ENCODE results near the gene MRPL20.
"Not testable (repeated sequence)": the region's sequence is repeated elsewhere in the genome, so short reads cannot be mapped to it uniquely, and the experiment has no call there.

MRPL20 gene

GRCh38 chr1:1388078-1388472, 19.0 kb downstream of the MRPL20 start:
- no peak for TF ChIP-seq CTCF (conservative IDR thresholded peaks at IDR 0.05; ENCODE audit: low read length)
- no peak for DNase-seq (ENCODE audit: low read depth)
- H3K4me3 ChIP-seq (ENCODE audit: low read length), result no peak overlapping the region

- no peak for TF ChIP-seq CTCF (conservative IDR thresholded peaks at IDR 0.05; ENCODE audit: low read length)
- no peak overlapping the region for H3K4me3 ChIP-seq (ENCODE audit: low read length)
- DNase-seq (ENCODE audit: low read depth), result no peak
Measured at GRCh38 chr1:1387098-1388077, 19.7 kb downstream of the MRPL20 start.

GRCh38 chr1:1385931-1386330, 21.2 kb downstream of the MRPL20 start:
- no peak for TF ChIP-seq CTCF (conservative IDR thresholded peaks at IDR 0.05; ENCODE audit: low read length)
- no peak overlapping the region for H3K4me3 ChIP-seq (ENCODE audit: low read length)
- DNase-seq (ENCODE audit: low read depth), result no peak

GRCh38 chr1:1385339-1385738, 21.8 kb downstream of the MRPL20 start:
- DNase-seq (ENCODE audit: low read depth); H3K4me3 ChIP-seq (ENCODE audit: low read length): not testable (repeated sequence)

- DNase-seq (ENCODE audit: low read depth), result no peak
- TF ChIP-seq CTCF (conservative IDR thresholded peaks at IDR 0.05; ENCODE audit: low read length), result no peak
- no peak overlapping the region for H3K4me3 ChIP-seq (ENCODE audit: low read length)
Measured at GRCh38 chr1:1381294-1381693, 25.8 kb downstream of the MRPL20 start.

- H3K4me3 ChIP-seq (ENCODE audit: low read length), result no peak overlapping the region
- TF ChIP-seq CTCF (conservative IDR thresholded peaks at IDR 0.05; ENCODE audit: low read length), result no peak
- no peak for DNase-seq (ENCODE audit: low read depth)
Measured at GRCh38 chr1:1380860-1381259, 26.2 kb downstream of the MRPL20 start.

GRCh38 chr1:1377540-1378205, 29.4 kb downstream of the MRPL20 start:
- DNase-seq (ENCODE audit: low read depth), result no peak
- H3K4me3 ChIP-seq (ENCODE audit: low read length), result no peak overlapping the region
- TF ChIP-seq CTCF (conservative IDR thresholded peaks at IDR 0.05; ENCODE audit: low read length), result no peak

Data from AG10803 (cell line).